ENCODE data around the gene ACADSB. TPM values are rescaled to one million over a fixed set of nuclear protein-coding genes. Genes with fewer than 3 reads are reported as not detected.

The ACADSB gene
- total and polyA plus RNA-seq, 3 donors from 2014 or later: 17.3 to 19.3 (median 19.1) TPM

- H3K27me3 ChIP-seq: no peaks in the 10 kb centered on the region
- no peak overlapping the region for H3K27ac ChIP-seq
- DNase-seq: no peak
- TF ChIP-seq CTCF (IDR thresholded peaks at IDR 0.05) (no peak), POLR2A (IDR thresholded peaks at IDR 0.05) (no peak)
- intact Hi-C loops (cut with DNase I; ENCODE audit: low total_unique reads): no loop called here
- no peaks in the 10 kb centered on the region for H3K4me1 ChIP-seq
- no peaks in the 10 kb centered on the region for H3K36me3 ChIP-seq (ENCODE audit: low read depth, missing control alignments)
- no peaks in the 10 kb centered on the region for H3K9me3 ChIP-seq
- WGBS, 2 donors: 95 to 98% methylated on average over 6 of the region's 6 CpGs
- no peak overlapping the region for H3K4me3 ChIP-seq
These were observed 24.9 kb upstream of the ACADSB start for GRCh38 chr10:122983898-122984297.

- TF ChIP-seq CTCF (IDR thresholded peaks at IDR 0.05) (no peak), POLR2A (IDR thresholded peaks at IDR 0.05) (no peak)
- H3K36me3 ChIP-seq (ENCODE audit: low read depth, missing control alignments): no peaks in the 10 kb centered on the region
- WGBS, 2 donors: 100% methylated on average over 2 of the region's 2 CpGs
These were observed 24.1 kb upstream of the ACADSB start for GRCh38 chr10:122984708-122985107.

GRCh38 chr10:122986335-122986734 lies 22.5 kb upstream of the ACADSB start:
- no peaks in the 10 kb centered on the region for H3K36me3 ChIP-seq (ENCODE audit: low read depth, missing control alignments)
- H3K27me3 ChIP-seq: no peaks in the 10 kb centered on the region
- no peak overlapping the region for H3K27ac ChIP-seq
- no peak for TF ChIP-seq CTCF (IDR thresholded peaks at IDR 0.05)
- TF ChIP-seq POLR2A (IDR thresholded peaks at IDR 0.05): no peak
- no peak overlapping the region for H3K4me3 ChIP-seq
- DNase-seq: no peak
- H3K4me1 ChIP-seq: no peaks in the 10 kb centered on the region
- intact Hi-C loops (cut with DNase I; ENCODE audit: low total_unique reads): no loop called here
- 93 to 95% methylated on average over 6 of the region's 6 CpGs for WGBS, 2 donors
- no peaks in the 10 kb centered on the region for H3K9me3 ChIP-seq

More at GRCh38 chr10:122984708-122985107, 24.1 kb upstream of the ACADSB start:
- H3K9me3 ChIP-seq: no peaks in the 10 kb centered on the region
- intact Hi-C loops (cut with DNase I; ENCODE audit: low total_unique reads): no loop called here
- H3K4me1 ChIP-seq: no peaks in the 10 kb centered on the region
- DNase-seq: no peak
- no peak overlapping the region for H3K27ac ChIP-seq
- H3K27me3 ChIP-seq: no peaks in the 10 kb centered on the region
- H3K4me3 ChIP-seq: no peak overlapping the region

DNA sequence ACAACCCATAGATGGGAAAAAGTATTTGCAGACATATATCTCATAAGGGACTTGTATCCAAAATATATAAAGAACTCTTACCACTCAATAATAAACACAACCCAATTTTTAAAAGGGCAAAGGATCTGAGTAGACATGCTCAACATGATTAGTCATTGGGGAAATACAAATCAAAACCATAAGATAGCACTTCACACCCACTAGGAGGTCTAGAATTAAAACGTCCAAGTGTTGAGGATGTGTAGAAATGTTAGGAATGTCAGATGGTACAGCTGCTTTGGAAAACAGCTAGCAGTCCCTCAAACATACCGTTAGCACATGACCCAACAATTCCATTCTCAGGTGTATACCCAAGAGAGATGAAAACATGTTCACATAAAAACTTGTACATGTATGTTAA lies 20.3 kb upstream of the ACADSB start:
- intact Hi-C loops (cut with DNase I; ENCODE audit: low total_unique reads): no loop called here
- Histone ChIP-seq H3K4me1 (peaks cover 4% of the 10 kb centered on the region), H3K27ac (no peak overlapping the region), H3K36me3 (ENCODE audit: low read depth, missing control alignments) (no peaks in the 10 kb centered on the region), H3K4me3 (no peak overlapping the region), H3K27me3 (no peaks in the 10 kb centered on the region), H3K9me3 (no peaks in the 10 kb centered on the region)
- 76 to 89% methylated on average over 2 of the region's 2 CpGs for WGBS, 2 donors
- TF ChIP-seq POLR2A (IDR thresholded peaks at IDR 0.05): no peak
- TF ChIP-seq CTCF (IDR thresholded peaks at IDR 0.05): no peak
- DNase-seq: no peak

DNA sequence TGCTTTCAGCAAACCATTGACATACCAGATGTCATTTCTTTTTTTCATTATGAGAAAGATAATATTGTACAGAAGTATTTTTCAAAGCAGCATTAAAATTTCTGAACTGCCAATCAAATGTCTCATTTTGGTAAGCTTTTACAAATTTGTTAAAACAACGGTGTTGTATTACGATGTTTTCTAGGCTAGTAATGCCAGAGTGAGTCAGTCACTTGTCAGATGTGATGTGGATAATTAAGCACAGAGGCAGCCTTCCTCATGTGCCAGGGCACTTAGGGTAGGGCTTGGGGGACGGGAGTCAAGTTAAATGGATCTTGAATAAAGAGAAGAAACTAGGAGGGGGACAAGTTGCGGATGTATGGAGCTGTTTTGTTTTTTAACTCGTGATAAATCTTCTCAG lies 18.5 kb upstream of the ACADSB start:
- Histone ChIP-seq H3K27me3 (no peaks in the 10 kb centered on the region), H3K36me3 (ENCODE audit: low read depth, missing control alignments) (no peaks in the 10 kb centered on the region), H3K9me3 (no peaks in the 10 kb centered on the region), H3K27ac (no peak overlapping the region), H3K4me1 (peaks cover 4% of the 10 kb centered on the region), H3K4me3 (no peak overlapping the region)
- WGBS, 2 donors: 69 to 70% methylated on average over 5 of the region's 5 CpGs
- intact Hi-C loops (cut with DNase I; ENCODE audit: low total_unique reads): no loop called here
- no peak for DNase-seq
- TF ChIP-seq POLR2A (IDR thresholded peaks at IDR 0.05) (no peak), CTCF (IDR thresholded peaks at IDR 0.05) (no peak)
